ENCODE data around the gene GET4.
"Not testable (repeated sequence)": the region's sequence is repeated elsewhere in the genome, so short reads cannot be mapped to it uniquely, and the experiment has no call there.

GRCh38 chr7:846958-847650 is 29.2 kb upstream of the GET4 start:
- TF ChIP-seq POLR2AphosphoS5 (IDR thresholded peaks at IDR 0.05; ENCODE audit: low read depth, low read length); JUND (IDR thresholded peaks at IDR 0.05); POLR2A (IDR thresholded peaks at IDR 0.05; ENCODE audit: borderline replicate concordance, extremely low read depth, insufficient read depth, insufficient read length); YY1 (IDR thresholded peaks at IDR 0.05; ENCODE audit: extremely low read depth, insufficient replicate concordance, low read depth, low read length); EGR1 (IDR thresholded peaks at IDR 0.05; ENCODE audit: low read depth); RAD21 (IDR thresholded peaks at IDR 0.05; ENCODE audit: low read depth); CEBPB (IDR thresholded peaks at IDR 0.05; ENCODE audit: low read depth); SIN3A (IDR thresholded peaks at IDR 0.05; ENCODE audit: low read depth); EZH2 (IDR thresholded peaks at IDR 0.05); TCF7L2 (IDR thresholded peaks at IDR 0.05; ENCODE audit: borderline replicate concordance, extremely low read depth, insufficient read depth, insufficient read length); SP1 (IDR thresholded peaks at IDR 0.05; ENCODE audit: low read depth): not testable (repeated sequence)
- TF ChIP-seq, protein P1, sequence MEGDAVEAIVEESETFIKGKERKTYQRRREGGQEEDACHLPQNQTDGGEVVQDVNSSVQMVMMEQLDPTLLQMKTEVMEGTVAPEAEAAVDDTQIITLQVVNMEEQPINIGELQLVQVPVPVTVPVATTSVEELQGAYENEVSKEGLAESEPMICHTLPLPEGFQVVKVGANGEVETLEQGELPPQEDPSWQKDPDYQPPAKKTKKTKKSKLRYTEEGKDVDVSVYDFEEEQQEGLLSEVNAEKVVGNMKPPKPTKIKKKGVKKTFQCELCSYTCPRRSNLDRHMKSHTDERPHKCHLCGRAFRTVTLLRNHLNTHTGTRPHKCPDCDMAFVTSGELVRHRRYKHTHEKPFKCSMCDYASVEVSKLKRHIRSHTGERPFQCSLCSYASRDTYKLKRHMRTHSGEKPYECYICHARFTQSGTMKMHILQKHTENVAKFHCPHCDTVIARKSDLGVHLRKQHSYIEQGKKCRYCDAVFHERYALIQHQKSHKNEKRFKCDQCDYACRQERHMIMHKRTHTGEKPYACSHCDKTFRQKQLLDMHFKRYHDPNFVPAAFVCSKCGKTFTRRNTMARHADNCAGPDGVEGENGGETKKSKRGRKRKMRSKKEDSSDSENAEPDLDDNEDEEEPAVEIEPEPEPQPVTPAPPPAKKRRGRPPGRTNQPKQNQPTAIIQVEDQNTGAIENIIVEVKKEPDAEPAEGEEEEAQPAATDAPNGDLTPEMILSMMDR (IDR thresholded peaks at IDR 0.05 in 2 of 3, conservative IDR thresholded peaks at IDR 0.05 in 1 of 3; ENCODE audit: borderline replicate concordance in 1 of 3, insufficient read depth in 1 of 3, low read depth in 2 of 3, low read length in 2 of 3) = not testable (repeated sequence)
- TF ChIP-seq, protein P2, sequence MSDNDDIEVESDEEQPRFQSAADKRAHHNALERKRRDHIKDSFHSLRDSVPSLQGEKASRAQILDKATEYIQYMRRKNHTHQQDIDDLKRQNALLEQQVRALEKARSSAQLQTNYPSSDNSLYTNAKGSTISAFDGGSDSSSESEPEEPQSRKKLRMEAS (IDR thresholded peaks at IDR 0.05) = not testable (repeated sequence)
